Measurements from ENCODE around the gene MAGOHB.

Gene MAGOHB

GRCh38 chr12:10633541-10633940 lies 20.1 kb upstream of the MAGOHB start:
- Histone ChIP-seq H3K9me3 (ENCODE audit: control insufficient read depth, low read depth, low read length) (no peaks in the 10 kb centered on the region), H3K27me3 (ENCODE audit: control insufficient read depth, insufficient read depth, low read length) (no peaks in the 10 kb centered on the region), H3K36me3 (ENCODE audit: control insufficient read depth, low read depth, low read length) (no peaks in the 10 kb centered on the region), H3K9ac (ENCODE audit: low read length) (no peak overlapping the region), H3K27ac (ENCODE audit: low read length) (no peak overlapping the region), H3K4me1 (ENCODE audit: control insufficient read depth, low read depth, low read length) (no peaks in the 10 kb centered on the region), H3K4me3 (ENCODE audit: low read length) (no peak overlapping the region)

GRCh38 chr12:10632226-10632625 lies 18.8 kb upstream of the MAGOHB start:
- H3K27ac ChIP-seq (ENCODE audit: low read length), result no peak overlapping the region
- H3K36me3 ChIP-seq (ENCODE audit: control insufficient read depth, low read depth, low read length), result no peaks in the 10 kb centered on the region
- H3K4me3 ChIP-seq (ENCODE audit: low read length), result no peak overlapping the region
- no peaks in the 10 kb centered on the region for H3K4me1 ChIP-seq (ENCODE audit: control insufficient read depth, low read depth, low read length)
- H3K9ac ChIP-seq (ENCODE audit: low read length), result no peak overlapping the region
- no peaks in the 10 kb centered on the region for H3K9me3 ChIP-seq (ENCODE audit: control insufficient read depth, low read depth, low read length)
- no peaks in the 10 kb centered on the region for H3K27me3 ChIP-seq (ENCODE audit: control insufficient read depth, insufficient read depth, low read length)

- Histone ChIP-seq H3K9ac (ENCODE audit: low read length) (no peak overlapping the region), H3K27me3 (ENCODE audit: control insufficient read depth, insufficient read depth, low read length) (no peaks in the 10 kb centered on the region), H3K4me3 (ENCODE audit: low read length) (no peak overlapping the region), H3K27ac (ENCODE audit: low read length) (no peak overlapping the region), H3K9me3 (ENCODE audit: control insufficient read depth, low read depth, low read length) (no peaks in the 10 kb centered on the region), H3K36me3 (ENCODE audit: control insufficient read depth, low read depth, low read length) (no peaks in the 10 kb centered on the region), H3K4me1 (ENCODE audit: control insufficient read depth, low read depth, low read length) (no peaks in the 10 kb centered on the region)
Observed at GRCh38 chr12:10624605-10625004, 11.2 kb upstream of the MAGOHB start.

GRCh38 chr12:10623131-10623530 lies 9.7 kb upstream of the MAGOHB start:
- H3K9ac ChIP-seq (ENCODE audit: low read length), result no peak overlapping the region
- H3K36me3 ChIP-seq (ENCODE audit: control insufficient read depth, low read depth, low read length), result no peaks in the 10 kb centered on the region
- no peaks in the 10 kb centered on the region for H3K9me3 ChIP-seq (ENCODE audit: control insufficient read depth, low read depth, low read length)
- no peaks in the 10 kb centered on the region for H3K4me1 ChIP-seq (ENCODE audit: control insufficient read depth, low read depth, low read length)
- H3K27me3 ChIP-seq (ENCODE audit: control insufficient read depth, insufficient read depth, low read length), result no peaks in the 10 kb centered on the region
- H3K27ac ChIP-seq (ENCODE audit: low read length), result no peak overlapping the region
- H3K4me3 ChIP-seq (ENCODE audit: low read length), result no peak overlapping the region

GRCh38 chr12:10621278-10621677 lies 7.9 kb upstream of the MAGOHB start:
- Histone ChIP-seq H3K4me1 (ENCODE audit: control insufficient read depth, low read depth, low read length) (no peaks in the 10 kb centered on the region), H3K9me3 (ENCODE audit: control insufficient read depth, low read depth, low read length) (no peaks in the 10 kb centered on the region), H3K4me3 (ENCODE audit: low read length) (no peak overlapping the region), H3K27ac (ENCODE audit: low read length) (no peak overlapping the region), H3K9ac (ENCODE audit: low read length) (no peak overlapping the region), H3K27me3 (ENCODE audit: control insufficient read depth, insufficient read depth, low read length) (no peaks in the 10 kb centered on the region), H3K36me3 (ENCODE audit: control insufficient read depth, low read depth, low read length) (no peaks in the 10 kb centered on the region)

- H3K27me3 ChIP-seq (ENCODE audit: control insufficient read depth, insufficient read depth, low read length), result no peaks in the 10 kb centered on the region
- no peak overlapping the region for H3K4me3 ChIP-seq (ENCODE audit: low read length)
- H3K9me3 ChIP-seq (ENCODE audit: control insufficient read depth, low read depth, low read length), result no peaks in the 10 kb centered on the region
- no peaks in the 10 kb centered on the region for H3K36me3 ChIP-seq (ENCODE audit: control insufficient read depth, low read depth, low read length)
- H3K4me1 ChIP-seq (ENCODE audit: control insufficient read depth, low read depth, low read length), result no peaks in the 10 kb centered on the region
- no peak overlapping the region for H3K27ac ChIP-seq (ENCODE audit: low read length)
- no peak overlapping the region for H3K9ac ChIP-seq (ENCODE audit: low read length)
Observed at GRCh38 chr12:10620078-10620779, 6.8 kb upstream of the MAGOHB start.

GRCh38 chr12:10618338-10618987 lies 5.1 kb upstream of the MAGOHB start:
- no peak overlapping the region for H3K9ac ChIP-seq (ENCODE audit: low read length)
- H3K27ac ChIP-seq (ENCODE audit: low read length), result no peak overlapping the region
- H3K4me1 ChIP-seq (ENCODE audit: control insufficient read depth, low read depth, low read length), result no peaks in the 10 kb centered on the region
- H3K36me3 ChIP-seq (ENCODE audit: control insufficient read depth, low read depth, low read length), result no peaks in the 10 kb centered on the region
- no peaks in the 10 kb centered on the region for H3K9me3 ChIP-seq (ENCODE audit: control insufficient read depth, low read depth, low read length)
- H3K4me3 ChIP-seq (ENCODE audit: low read length), result no peak overlapping the region
- no peaks in the 10 kb centered on the region for H3K27me3 ChIP-seq (ENCODE audit: control insufficient read depth, insufficient read depth, low read length)

- H3K4me3 ChIP-seq (ENCODE audit: low read length), result no peak overlapping the region
- no peak overlapping the region for H3K27ac ChIP-seq (ENCODE audit: low read length)
- no peak overlapping the region for H3K9ac ChIP-seq (ENCODE audit: low read length)
- H3K36me3 ChIP-seq (ENCODE audit: control insufficient read depth, low read depth, low read length), result no peaks in the 10 kb centered on the region
- H3K27me3 ChIP-seq (ENCODE audit: control insufficient read depth, insufficient read depth, low read length), result no peaks in the 10 kb centered on the region
- H3K9me3 ChIP-seq (ENCODE audit: control insufficient read depth, low read depth, low read length), result no peaks in the 10 kb centered on the region
- no peaks in the 10 kb centered on the region for H3K4me1 ChIP-seq (ENCODE audit: control insufficient read depth, low read depth, low read length)
Observed at GRCh38 chr12:10617863-10618262, 4.5 kb upstream of the MAGOHB start.

GRCh38 chr12:10615532-10615931 lies 2.1 kb upstream of the MAGOHB start:
- no peaks in the 10 kb centered on the region for H3K27me3 ChIP-seq (ENCODE audit: control insufficient read depth, insufficient read depth, low read length)
- no peaks in the 10 kb centered on the region for H3K36me3 ChIP-seq (ENCODE audit: control insufficient read depth, low read depth, low read length)
- H3K9ac ChIP-seq (ENCODE audit: low read length), result no peak overlapping the region
- no peaks in the 10 kb centered on the region for H3K9me3 ChIP-seq (ENCODE audit: control insufficient read depth, low read depth, low read length)
- H3K4me3 ChIP-seq (ENCODE audit: low read length), result no peak overlapping the region
- H3K4me1 ChIP-seq (ENCODE audit: control insufficient read depth, low read depth, low read length), result no peaks in the 10 kb centered on the region
- H3K27ac ChIP-seq (ENCODE audit: low read length), result no peak overlapping the region

- no peaks in the 10 kb centered on the region for H3K9me3 ChIP-seq (ENCODE audit: control insufficient read depth, low read depth, low read length)
- no peaks in the 10 kb centered on the region for H3K27me3 ChIP-seq (ENCODE audit: control insufficient read depth, insufficient read depth, low read length)
- H3K4me1 ChIP-seq (ENCODE audit: control insufficient read depth, low read depth, low read length), result no peaks in the 10 kb centered on the region
- H3K27ac ChIP-seq (ENCODE audit: low read length), result peak overlapping the region; percentile 96
- H3K9ac ChIP-seq (ENCODE audit: low read length), result peak overlapping the region; percentile 100
- peak overlapping the region; percentile 99 for H3K4me3 ChIP-seq (ENCODE audit: low read length)
- H3K36me3 ChIP-seq (ENCODE audit: control insufficient read depth, low read depth, low read length), result peaks cover 14% of the 10 kb centered on the region
Observed at GRCh38 chr12:10614056-10614370, 604 bp upstream of the MAGOHB start.

GRCh38 chr12:10612984-10613348 lies 443 bp downstream of the MAGOHB start:
- H3K27ac ChIP-seq (ENCODE audit: low read length), result peak overlapping the region; percentile 96
- H3K4me1 ChIP-seq (ENCODE audit: control insufficient read depth, low read depth, low read length), result no peaks in the 10 kb centered on the region
- H3K9me3 ChIP-seq (ENCODE audit: control insufficient read depth, low read depth, low read length), result no peaks in the 10 kb centered on the region
- H3K36me3 ChIP-seq (ENCODE audit: control insufficient read depth, low read depth, low read length), result peaks cover 24% of the 10 kb centered on the region
- peak overlapping the region; percentile 100 for H3K9ac ChIP-seq (ENCODE audit: low read length)
- peak overlapping the region; percentile 99 for H3K4me3 ChIP-seq (ENCODE audit: low read length)
- H3K27me3 ChIP-seq (ENCODE audit: control insufficient read depth, insufficient read depth, low read length), result no peaks in the 10 kb centered on the region

- Histone ChIP-seq H3K4me1 (ENCODE audit: control insufficient read depth, low read depth, low read length) (no peaks in the 10 kb centered on the region), H3K9ac (ENCODE audit: low read length) (peak overlapping the region; percentile 100), H3K4me3 (ENCODE audit: low read length) (peak overlapping the region; percentile 99), H3K27me3 (ENCODE audit: control insufficient read depth, insufficient read depth, low read length) (no peaks in the 10 kb centered on the region), H3K36me3 (ENCODE audit: control insufficient read depth, low read depth, low read length) (peaks cover 33% of the 10 kb centered on the region), H3K27ac (ENCODE audit: low read length) (no peak overlapping the region), H3K9me3 (ENCODE audit: control insufficient read depth, low read depth, low read length) (no peaks in the 10 kb centered on the region)
Observed at GRCh38 chr12:10612110-10612509, 1.3 kb downstream of the MAGOHB start.

All from iPS-18a (cell line).